ENCODE results near the gene CD274.

Gene CD274

GRCh38 chr9:5499889-5500398 is 49.6 kb downstream of the CD274 start:
- DNase-seq (ENCODE audit: low read depth, low spot score) = peak; percentile 69

GRCh38 chr9:5500441-5501235 is 50.3 kb downstream of the CD274 start:
- peak; percentile 90 for DNase-seq (ENCODE audit: low read depth, low spot score)

GRCh38 chr9:5502553-5502952 is 52.2 kb downstream of the CD274 start:
- no peak for DNase-seq (ENCODE audit: low read depth, low spot score)

- DNase-seq (ENCODE audit: low read depth, low spot score) = peak; percentile 88
Observed at GRCh38 chr9:5509573-5509972, 59.2 kb downstream of the CD274 start.

- DNase-seq (ENCODE audit: low read depth, low spot score) = peak; percentile 81
Observed at GRCh38 chr9:5510360-5510931, 60.1 kb downstream of the CD274 start, which contains the start of gene PDCD1LG2. TSS of gene PDCD1LG2 (plus strand) at chr9:5510531. CDS start at chr9:5522547, 12,016 bp downstream.

- DNase-seq (ENCODE audit: low read depth, low spot score) = no peak
Observed at GRCh38 chr9:5510989-5511388, 60.6 kb downstream of the CD274 start.

- peak; percentile 31 for DNase-seq (ENCODE audit: low read depth, low spot score)
Observed at GRCh38 chr9:5511476-5511875, 61.1 kb downstream of the CD274 start.

GRCh38 chr9:5511935-5512580 is 61.7 kb downstream of the CD274 start:
- DNase-seq (ENCODE audit: low read depth, low spot score) = no peak

- DNase-seq (ENCODE audit: low read depth, low spot score) = no peak
Observed at GRCh38 chr9:5512658-5513452, 62.5 kb downstream of the CD274 start.

GRCh38 chr9:5513966-5514616 is 63.7 kb downstream of the CD274 start:
- DNase-seq (ENCODE audit: low read depth, low spot score) = no peak

GRCh38 chr9:5514617-5515260 is 64.4 kb downstream of the CD274 start:
- DNase-seq (ENCODE audit: low read depth, low spot score) = peak; percentile 72

GRCh38 chr9:5515261-5515650 is 64.9 kb downstream of the CD274 start:
- peak; percentile 66 for DNase-seq (ENCODE audit: low read depth, low spot score)

GRCh38 chr9:5516453-5517220 is 66.3 kb downstream of the CD274 start:
- DNase-seq (ENCODE audit: low read depth, low spot score) = no peak

- no peak for DNase-seq (ENCODE audit: low read depth, low spot score)
Observed at GRCh38 chr9:5518171-5518936, 68.0 kb downstream of the CD274 start.

GRCh38 chr9:5518937-5519319 is 68.6 kb downstream of the CD274 start:
- DNase-seq (ENCODE audit: low read depth, low spot score) = no peak
